NCI-H1092 (cell line): ENCODE measurements around the gene FIBCD1.

ENCODE experiments used
- DNase-seq: peaks from one replicate; lab custom pipeline; 2025; lab: John Stamatoyannopoulos, UW

FIBCD1 gene

GRCh38 chr9:130894546-130894945 is 44.5 kb downstream of the FIBCD1 start:
- DNase-seq, result no peak

DNA sequence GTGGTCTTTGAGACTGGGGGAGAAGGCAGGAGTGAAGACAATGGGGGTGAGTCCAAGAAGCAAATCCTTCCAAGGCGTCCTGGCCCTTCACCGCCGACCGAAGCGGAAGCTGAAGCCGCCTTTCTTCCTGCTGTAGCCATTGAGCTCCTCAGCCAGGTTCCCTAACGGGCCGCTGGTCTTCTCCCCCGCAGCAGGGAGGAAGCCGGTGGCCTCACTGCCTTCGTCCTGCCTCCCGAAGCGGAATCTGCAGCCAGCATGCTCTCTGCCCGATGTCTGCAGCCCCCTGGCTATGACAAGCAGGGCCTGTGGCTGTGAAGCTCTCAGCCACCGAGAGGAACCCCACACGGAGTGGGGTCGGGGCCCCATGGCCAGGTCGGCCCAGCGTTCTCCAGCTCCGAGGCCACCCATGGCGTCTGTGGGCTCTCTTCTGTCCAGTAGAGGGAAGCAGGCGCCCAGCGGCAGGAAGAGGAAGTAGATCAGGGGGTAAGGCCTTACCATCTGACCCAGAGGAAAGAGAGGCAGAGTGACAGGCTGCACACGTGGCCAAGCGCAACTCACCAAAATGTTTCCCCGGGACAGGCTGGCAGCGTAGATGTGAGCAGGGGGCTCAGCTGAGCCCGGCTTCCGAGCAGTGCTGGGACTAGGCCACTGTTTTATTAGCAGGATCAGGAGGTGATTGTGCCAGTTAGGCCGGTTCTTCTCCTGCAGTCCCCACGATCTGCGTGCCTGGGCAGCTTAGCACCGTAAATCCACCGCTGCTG is 45.5 kb downstream of the FIBCD1 start:
- DNase-seq, result no peak

- DNase-seq, result no peak
Measured at GRCh38 chr9:130892477-130893304, 46.4 kb downstream of the FIBCD1 start.

DNA sequence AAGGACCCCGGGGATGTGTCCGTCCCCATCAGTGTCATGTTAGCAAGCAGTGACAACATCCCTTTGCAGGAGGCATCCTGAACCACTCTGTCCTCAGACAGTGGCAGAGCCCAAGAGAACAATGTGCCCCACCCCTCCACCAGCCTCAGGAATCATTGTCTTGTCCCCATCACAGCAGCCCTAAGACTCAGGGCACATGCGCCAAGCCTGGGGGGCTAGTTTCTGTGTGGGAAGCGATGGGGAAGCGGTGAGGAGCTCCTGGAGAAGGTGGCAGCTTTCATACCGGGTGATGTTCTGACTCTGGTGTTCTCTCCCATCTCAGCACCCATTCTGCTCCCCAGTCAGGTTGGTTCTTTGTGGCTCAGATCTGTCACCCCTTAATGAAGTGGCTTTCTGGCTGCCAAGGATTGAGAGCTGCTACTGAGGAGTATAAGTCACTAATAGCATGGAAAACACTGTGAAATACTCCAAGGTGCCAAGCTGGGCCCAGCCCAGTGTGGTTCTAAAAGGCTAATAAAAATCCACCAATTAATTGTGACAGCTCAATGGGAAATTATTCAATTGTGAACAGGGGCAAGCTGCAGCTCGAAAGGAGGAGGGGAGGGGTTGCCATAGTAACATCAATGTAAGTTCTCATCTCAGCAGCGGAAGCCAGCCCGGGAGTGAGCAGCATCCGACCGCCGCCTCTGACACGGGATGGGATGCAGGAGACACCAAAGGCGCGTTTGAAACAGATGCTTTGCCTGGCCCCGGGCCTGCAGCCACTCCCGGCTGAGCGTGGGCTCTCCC is 47.2 kb downstream of the FIBCD1 start:
- no peak for DNase-seq

- DNase-seq, result no peak
Measured at GRCh38 chr9:130890870-130891687, 48.0 kb downstream of the FIBCD1 start.

- DNase-seq, result no peak
Measured at GRCh38 chr9:130890124-130890523, 48.9 kb downstream of the FIBCD1 start.

GRCh38 chr9:130888146-130888885 is 50.7 kb downstream of the FIBCD1 start:
- no peak for DNase-seq

- DNase-seq, result no peak
Measured at GRCh38 chr9:130887494-130888144, 51.4 kb downstream of the FIBCD1 start.

DNA sequence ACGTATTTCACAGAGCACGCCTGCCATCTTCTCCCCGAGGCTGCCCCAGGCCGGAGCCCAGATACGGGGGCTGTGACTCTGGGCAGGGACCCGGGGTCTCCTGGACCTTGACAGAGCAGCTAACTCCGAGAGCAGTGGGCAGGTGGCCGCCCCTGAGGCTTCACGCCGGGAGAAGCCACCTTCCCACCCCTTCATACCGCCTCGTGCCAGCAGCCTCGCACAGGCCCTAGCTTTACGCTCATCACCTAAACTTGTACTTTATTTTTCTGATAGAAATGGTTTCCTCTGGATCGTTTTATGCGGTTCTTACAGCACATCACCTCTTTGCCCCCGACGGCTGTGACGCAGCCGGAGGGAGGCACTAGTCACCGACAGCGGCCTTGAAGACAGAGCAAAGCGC is 52.1 kb downstream of the FIBCD1 start:
- DNase-seq, result no peak

DNA sequence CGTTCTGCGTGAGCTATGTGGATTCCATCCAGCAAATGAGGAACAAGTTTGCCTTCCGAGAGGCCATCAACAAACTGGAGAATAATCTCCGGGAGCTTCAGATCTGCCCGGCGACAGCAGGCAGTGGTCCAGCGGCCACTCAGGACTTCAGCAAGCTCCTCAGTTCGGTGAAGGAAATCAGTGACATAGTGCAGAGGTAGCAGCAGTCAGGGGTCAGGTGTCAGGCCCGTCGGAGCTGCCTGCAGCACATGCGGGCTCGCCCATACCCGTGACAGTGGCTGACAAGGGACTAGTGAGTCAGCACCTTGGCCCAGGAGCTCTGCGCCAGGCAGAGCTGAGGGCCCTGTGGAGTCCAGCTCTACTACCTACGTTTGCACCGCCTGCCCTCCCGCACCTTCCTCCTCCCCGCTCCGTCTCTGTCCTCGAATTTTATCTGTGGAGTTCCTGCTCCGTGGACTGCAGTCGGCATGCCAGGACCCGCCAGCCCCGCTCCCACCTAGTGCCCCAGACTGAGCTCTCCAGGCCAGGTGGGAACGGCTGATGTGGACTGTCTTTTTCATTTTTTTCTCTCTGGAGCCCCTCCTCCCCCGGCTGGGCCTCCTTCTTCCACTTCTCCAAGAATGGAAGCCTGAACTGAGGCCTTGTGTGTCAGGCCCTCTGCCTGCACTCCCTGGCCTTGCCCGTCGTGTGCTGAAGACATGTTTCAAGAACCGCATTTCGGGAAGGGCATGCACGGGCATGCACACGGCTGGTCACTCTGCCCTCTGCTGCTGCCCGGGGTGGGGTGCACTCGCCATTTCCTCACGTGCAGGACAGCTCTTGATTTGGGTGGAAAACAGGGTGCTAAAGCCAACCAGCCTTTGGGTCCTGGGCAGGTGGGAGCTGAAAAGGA is 53.3 kb downstream of the FIBCD1 start:
- no peak for DNase-seq

GRCh38 chr9:130884542-130885483 is 54.2 kb downstream of the FIBCD1 start:
- no peak for DNase-seq

DNA sequence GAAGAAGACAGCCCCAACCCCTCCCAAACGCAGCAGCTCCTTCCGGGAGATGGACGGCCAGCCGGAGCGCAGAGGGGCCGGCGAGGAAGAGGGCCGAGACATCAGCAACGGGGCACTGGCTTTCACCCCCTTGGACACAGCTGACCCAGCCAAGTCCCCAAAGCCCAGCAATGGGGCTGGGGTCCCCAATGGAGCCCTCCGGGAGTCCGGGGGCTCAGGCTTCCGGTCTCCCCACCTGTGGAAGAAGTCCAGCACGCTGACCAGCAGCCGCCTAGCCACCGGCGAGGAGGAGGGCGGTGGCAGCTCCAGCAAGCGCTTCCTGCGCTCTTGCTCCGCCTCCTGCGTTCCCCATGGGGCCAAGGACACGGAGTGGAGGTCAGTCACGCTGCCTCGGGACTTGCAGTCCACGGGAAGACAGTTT is 54.9 kb downstream of the FIBCD1 start:
- DNase-seq, result no peak

GRCh38 chr9:130883479-130883878 is 55.6 kb downstream of the FIBCD1 start:
- no peak for DNase-seq

- no peak for DNase-seq
Measured at GRCh38 chr9:130882696-130883225, 56.3 kb downstream of the FIBCD1 start.

DNA sequence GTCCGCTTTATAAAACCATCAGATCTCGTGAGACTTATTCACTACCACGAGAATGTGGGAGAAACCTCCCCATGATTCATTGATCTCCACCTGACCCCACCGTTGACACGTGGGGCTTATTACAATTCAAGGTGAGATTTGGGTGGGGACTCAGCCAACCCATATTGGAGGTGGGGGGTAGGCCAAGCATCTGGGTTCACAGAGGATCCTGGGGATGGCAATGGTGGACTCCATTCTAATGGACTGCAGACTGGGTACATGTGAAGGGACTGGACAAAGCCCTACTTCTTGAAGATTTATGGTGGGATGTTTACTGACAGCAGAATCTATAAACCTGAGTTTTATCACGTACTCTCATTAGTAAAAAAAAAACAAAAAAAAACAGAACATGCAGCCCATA is 57.5 kb downstream of the FIBCD1 start:
- DNase-seq, result no peak

GRCh38 chr9:130880599-130881220 is 58.3 kb downstream of the FIBCD1 start:
- DNase-seq, result no peak

GRCh38 chr9:130879863-130880411 is 59.1 kb downstream of the FIBCD1 start:
- no peak for DNase-seq
